ENCODE data around the gene SPPL2B. TPM values are rescaled to one million over a fixed set of nuclear protein-coding genes. Genes with fewer than 3 reads are reported as not detected.

The SPPL2B gene
- polyA plus RNA-seq, 1 of the 3 experiments (the other 2 are of a cell fraction): 58.1 TPM

- no peak for TF ChIP-seq REST (IDR thresholded peaks at IDR 0.05; ENCODE audit: low read depth, low read length)
- TF ChIP-seq YY1 (IDR thresholded peaks at IDR 0.05; ENCODE audit: low read depth): no peak
- TF ChIP-seq MAX (IDR thresholded peaks at IDR 0.05; ENCODE audit: low read depth): no peak
- TF ChIP-seq USF1 (IDR thresholded peaks at IDR 0.05; ENCODE audit: borderline replicate concordance, low read depth): no peak
- TF ChIP-seq FOXM1 (IDR thresholded peaks at IDR 0.05; ENCODE audit: low read depth): no peak
Measured at GRCh38 chr19:2341982-2342381, 13.5 kb downstream of the SPPL2B start (continued).

GRCh38 chr19:2342656-2343288, 14.3 kb downstream of the SPPL2B start:
- Histone ChIP-seq H3K79me2 (ENCODE audit: insufficient read depth) (peaks cover 6% of the 10 kb centered on the region; the same call in 1 of the 2 replicates), H3K27me3 (ENCODE audit: insufficient read depth) (no peaks in the 10 kb centered on the region), H3K4me3 (ENCODE audit: low read depth in 2 of 2, low read length in 1 of 2) (no peak overlapping the region), H2AFZ (ENCODE audit: low read depth) (no peak overlapping the region), H3K9me3 (no peaks in the 10 kb centered on the region), H4K20me1 (ENCODE audit: insufficient read depth) (no peaks in the 10 kb centered on the region), H3K36me3 (replicated peaks in 1 of 2; ENCODE audit: control insufficient read depth in 1 of 2, insufficient read depth in 2 of 2, low read length in 1 of 2) (peaks cover 0 to 20% of the 10 kb centered on the region in 2 experiments), H3K9ac (no peak overlapping the region), H3K9me2 (no peaks in the 10 kb centered on the region), H3F3A (replicated peaks; ENCODE audit: insufficient read depth) (no peaks in the 10 kb centered on the region), H3K4me2 (no peak overlapping the region), H3K4me1 (ENCODE audit: control insufficient read depth in 1 of 2, insufficient read depth in 2 of 2, low read depth in 1 of 2, low read length in 1 of 2) (no peaks in the 10 kb centered on the region; a peak in 1 of 4 replicates), H3K27ac (ENCODE audit: low read depth in 2 of 2, low read length in 1 of 2) (no peak overlapping the region)
- no peak for TF ChIP-seq IRF3 (IDR thresholded peaks at IDR 0.05; ENCODE audit: low read depth, low read length)
- CTCF ChIA-PET: no interaction called here
- DNase-seq: no peak
- POLR2A ChIA-PET: no interaction called here
- 95% methylated on average over 16 of the region's 29 CpGs for WGBS (ENCODE audit: low lambda C conversion rate)

- Histone ChIP-seq H3K9me2 (no peaks in the 10 kb centered on the region), H3K27ac (ENCODE audit: low read depth in 2 of 2, low read length in 1 of 2) (no peak overlapping the region), H3K4me3 (ENCODE audit: low read depth in 2 of 2, low read length in 1 of 2) (no peak overlapping the region), H3K9ac (no peak overlapping the region), H3K4me1 (ENCODE audit: control insufficient read depth in 1 of 2, insufficient read depth in 2 of 2, low read depth in 1 of 2, low read length in 1 of 2) (no peaks in the 10 kb centered on the region; a peak in 1 of 4 replicates), H3K79me2 (ENCODE audit: insufficient read depth) (peaks cover 2% of the 10 kb centered on the region; the same call in 1 of the 2 replicates), H3K4me2 (no peak overlapping the region), H3K9me3 (no peaks in the 10 kb centered on the region), H3K27me3 (ENCODE audit: insufficient read depth) (no peaks in the 10 kb centered on the region), H3K36me3 (replicated peaks in 1 of 2; ENCODE audit: control insufficient read depth in 1 of 2, insufficient read depth in 2 of 2, low read length in 1 of 2) (peaks cover 0 to 20% of the 10 kb centered on the region in 2 experiments), H3F3A (replicated peaks; ENCODE audit: insufficient read depth) (no peaks in the 10 kb centered on the region), H4K20me1 (ENCODE audit: insufficient read depth) (no peaks in the 10 kb centered on the region), H2AFZ (ENCODE audit: low read depth) (no peak overlapping the region)
- WGBS (ENCODE audit: low lambda C conversion rate): 95% methylated on average over 27 of the region's 31 CpGs
- no peak for DNase-seq
- ChIA-PET CTCF (no interaction called here), POLR2A (no interaction called here)
- no peak for TF ChIP-seq FOSL2 (IDR thresholded peaks at IDR 0.05; ENCODE audit: borderline replicate concordance, low read depth)
- no peak for TF ChIP-seq RFX5 (IDR thresholded peaks at IDR 0.05; ENCODE audit: low read length)
- no peak for TF ChIP-seq USF2 (IDR thresholded peaks at IDR 0.05; ENCODE audit: borderline replicate concordance, low read depth, low read length)
- no peak for TF ChIP-seq EP300 (IDR thresholded peaks at IDR 0.05; ENCODE audit: borderline replicate concordance in 1 of 2, low read depth in 1 of 2, low read length in 1 of 2)
- TF ChIP-seq SIN3A (IDR thresholded peaks at IDR 0.05; ENCODE audit: borderline replicate concordance, low read depth, low read length): no peak
- no peak for TF ChIP-seq PBX3 (IDR thresholded peaks at IDR 0.05)
- no peak for TF ChIP-seq NFIC (IDR thresholded peaks at IDR 0.05; ENCODE audit: borderline replicate concordance)
- TF ChIP-seq ELF1 (IDR thresholded peaks at IDR 0.05): no peak
- no peak for TF ChIP-seq SMC3 (IDR thresholded peaks at IDR 0.05; ENCODE audit: low read depth, low read length)
- TF ChIP-seq FOXJ3 (CRISPR knock-in tag; IDR thresholded peaks at IDR 0.05): no peak
- no peak for TF ChIP-seq RXRA (IDR thresholded peaks at IDR 0.05; ENCODE audit: borderline replicate concordance, low read depth)
Measured at GRCh38 chr19:2343289-2343982, 15.0 kb downstream of the SPPL2B start.
